Sigmoid colon (tissue), 4 donors: ENCODE measurements around the gene USP25.

Source experiments
- CTCF ChIP-seq, 4 experiments: fragments of 450-650 bp in 3 of 4; fragments of 200-600 bp in 1 of 4; IDR thresholded peaks; one replicate each; pipeline ENCODE4 v1.5.1; 2016 to 2019; ENCODE audit warnings: antibody characterized with exemption in 4 of 4, mild to moderate bottlenecking in 3 of 4, moderate library complexity in 2 of 4
- EP300 ChIP-seq, 4 donors: sonication (generic); formaldehyde crosslinking; IDR thresholded peaks; one replicate each; pipeline ENCODE4 v1.6.1; 2017; ENCODE audit warnings: antibody characterized with exemption in 4 of 4
- POLR2A ChIP-seq, 2 donors: fragments of 450-650 bp; IDR thresholded peaks; one replicate each; pipeline ENCODE4 v1.6.1; 2016; ENCODE audit warnings: antibody characterized with exemption in 2 of 2, mild to moderate bottlenecking in 2 of 2, moderate library complexity in 2 of 2
- POLR2AphosphoS5 ChIP-seq, 4 donors: sonication (generic); formaldehyde crosslinking; IDR thresholded peaks; one replicate each; pipeline ENCODE4 v1.6.1; 2017; ENCODE audit warnings: antibody characterized with exemption in 4 of 4

GRCh38 chr21:15841856-15842564 lies 112.2 kb downstream of the USP25 start:
- TF ChIP-seq CTCF (IDR thresholded peaks at IDR 0.05), result no peak
- TF ChIP-seq POLR2A (IDR thresholded peaks at IDR 0.05), result no peak
- no peak for TF ChIP-seq POLR2AphosphoS5 (IDR thresholded peaks at IDR 0.05)
- no peak for TF ChIP-seq EP300 (IDR thresholded peaks at IDR 0.05)
